Endothelial cell of umbilical vein (primary cell): Measurements from ENCODE around the gene FBXO24. TPM values are rescaled to one million over a fixed set of nuclear protein-coding genes. Genes with fewer than 3 reads are reported as not detected.
A peak's percentile ranks its signal among the peaks of the same experiment; 100 is the strongest.

Source experiments
- BruUV-seq: library from RNA; stranded (reverse); fragments of 400-500 nt; replicated peaks from 2 replicates; lab custom pipeline; 2021; lab: Mats Ljungman, UMichigan
- CTCF ChIA-PET: fragments of 300-600, 350-600 bp; sonication (Branson Sonifier 250); formaldehyde crosslinking; loops from one replicate; lab custom pipeline; 2021; ENCODE audit warnings: antibody characterized with exemption, inconsistent platforms; lab: Charles Lee
- POLR2A ChIA-PET: fragments of 300-600, 350-600 bp; sonication (Branson Sonifier 250); formaldehyde crosslinking; loops from one replicate; lab custom pipeline; 2021; ENCODE audit warnings: antibody characterized with exemption, inconsistent platforms; lab: Charles Lee
- DNase-seq: peaks from one replicate; pipeline ENCODE4 v3.0.0-alpha.2; 2011; ENCODE audit warnings: low read depth, low spot score
- FAIRE-seq: peaks from 2 replicates; lab custom pipeline; 2011; peaks lifted over from hg19 to GRCh38; lab: Jason Lieb, UNC
- H2AFZ ChIP-seq: 2 replicates; pipeline ENCODE4 v1.6.0; 2012; ENCODE audit warnings: low read depth, low read length, control low read depth, inconsistent platforms
- H3K27ac ChIP-seq: 2 replicates; pipeline ENCODE4 v1.5.1; 2011; ENCODE audit warnings: low read depth, mild to moderate bottlenecking, control low read depth, low read length, moderate library complexity; ENCODE audit not compliant: insufficient read depth
- H3K27me3 ChIP-seq, 2 experiments: 2 replicates each; pipeline versions ENCODE4 v1.6.0 to v1.6.1; 2011; ENCODE audit warnings: low read length in 2 of 2, mixed read lengths in 1 of 2; ENCODE audit not compliant: control insufficient read depth in 2 of 2, insufficient read depth in 2 of 2
- H3K36me3 ChIP-seq, 2 experiments: 2 replicates in 1 of 2; 3 replicates in 1 of 2; pipeline ENCODE4 v1.5.1; 2011; ENCODE audit warnings: low read length in 2 of 2, mild to moderate bottlenecking in 1 of 2, moderate library complexity in 1 of 2; ENCODE audit not compliant: control insufficient read depth in 2 of 2, insufficient read depth in 2 of 2; ENCODE audit errors: extremely low read depth in 1 of 2
- H3K4me1 ChIP-seq: 3 replicates; pipeline ENCODE4 v1.5.1; 2011; ENCODE audit warnings: mild to moderate bottlenecking, low read length; ENCODE audit not compliant: control insufficient read depth, insufficient read depth; ENCODE audit errors: extremely low read depth
- H3K4me2 ChIP-seq: 2 replicates; pipeline ENCODE4 v1.6.1; 2011; ENCODE audit warnings: low read length, control low read depth, mixed read lengths; ENCODE audit not compliant: insufficient read depth
- H3K4me3 ChIP-seq, 3 experiments: fragments of 200-600 bp in 1 of 3; sonication (generic), shearing (Covaris generic) in 1 of 3; replicated peaks in 1 of 3; 2 replicates each; pipeline ENCODE4 v1.5.1; 2011 to 2016; ENCODE audit warnings: control low read depth in 3 of 3, low read length in 3 of 3, mild to moderate bottlenecking in 2 of 3, inconsistent platforms in 1 of 3, low read depth in 1 of 3, moderate library complexity in 1 of 3; ENCODE audit not compliant: insufficient read depth in 1 of 3
- H3K79me2 ChIP-seq: 2 replicates; pipeline ENCODE4 v1.6.0; 2012; ENCODE audit warnings: low read length, inconsistent platforms; ENCODE audit not compliant: control insufficient read depth, insufficient read depth
- H3K9ac ChIP-seq: replicated peaks from 2 replicates; pipeline ENCODE3; 2011; ENCODE audit warnings: low read length, control low read depth; ENCODE audit not compliant: insufficient read depth; ENCODE audit errors: extremely low read depth
- H3K9me1 ChIP-seq: replicated peaks from 3 replicates; pipeline ENCODE4 v1.6.0; 2011; ENCODE audit warnings: mild to moderate bottlenecking, low read length; ENCODE audit not compliant: control insufficient read depth, insufficient read depth; ENCODE audit errors: extremely low read depth
- H3K9me3 ChIP-seq: replicated peaks from 2 replicates; pipeline ENCODE4 v1.5.1; 2012; ENCODE audit warnings: low read length, inconsistent platforms; ENCODE audit not compliant: control insufficient read depth, insufficient read depth
- H4K20me1 ChIP-seq: replicated peaks from 2 replicates; pipeline ENCODE3; 2011; ENCODE audit warnings: mild to moderate bottlenecking, low read length; ENCODE audit not compliant: control insufficient read depth, insufficient read depth; ENCODE audit errors: extremely low read depth
- CTCF ChIP-seq, 2 donors: IDR thresholded peaks; 1 replicate in 1 of 2; 2 replicates in 1 of 2; pipeline ENCODE4 v1.5.1; 2011; ENCODE audit warnings: low read length in 2 of 2, mild to moderate bottlenecking in 2 of 2, moderate library complexity in 2 of 2, control low read depth in 1 of 2, inconsistent platforms in 1 of 2, low read depth in 1 of 2; ENCODE audit not compliant: insufficient read depth in 1 of 2; ENCODE audit errors: extremely low read depth in 1 of 2
- JUN ChIP-seq: IDR thresholded peaks from 2 replicates; pipeline ENCODE4 v1.6.1; 2011; ENCODE audit warnings: borderline replicate concordance, low read depth; ENCODE audit not compliant: insufficient read length, insufficient read depth
- dilution Hi-C: fragments of 300-500 bp; cut with MboI; formaldehyde crosslinking; loops from one replicate; pipeline ENCODE4 v1.15.0; 2019; ENCODE audit warnings: low sequenced_read_pairs; ENCODE audit not compliant: extremely low pct_ligation_motif_present
- intact Hi-C: fragments of 100-400 bp; cut with micrococcal nuclease; formaldehyde crosslinking; loops from one replicate; pipeline ENCODE4 v1.10.0; 2022
- polyA plus RNA-seq, 4 experiments: library from polyadenylated mRNA; depleted of rRNA in 3 of 4; stranded (reverse) in 3 of 4; unstranded in 1 of 4; fragments of >200 nt; gene quantifications; 2 replicates each; pipeline versions ENCODE4 v1.2.1 to v1.2.3, GENCODE V29; 2011 to 2012; ENCODE audit warnings: missing spikeins in 1 of 4
- total RNA-seq: library from RNA; stranded (reverse); gene quantifications from 2 replicates; pipeline ENCODE4 v1.2.3, GENCODE V29; 2021

The FBXO24 gene
- total and polyA plus RNA-seq, 2 donors (not counting 3 experiments of a cell fraction or from before 2014, with no cell fraction given) = 0.37 to 0.38 TPM

GRCh38 chr7:100573691-100574361, 12.3 kb upstream of the FBXO24 start, which contains the start of gene SAP25:
Gene SAP25 (minus strand): TSS chr7:100573900. CDS start chr7:100573742, 158 bp downstream.
- Histone ChIP-seq H4K20me1 (no peaks in the 10 kb centered on the region), H3K9ac (no peak within 1 kb of the TSS), H3K27me3 (no peaks in the 10 kb centered on the region), H3K9me1 (no peaks in the 10 kb centered on the region), H3K36me3 (peaks cover 6 to 31% of the 10 kb centered on the region in 2 experiments), H2AFZ (no peak within 1 kb of the TSS), H3K4me1 (peaks cover 11% of the 10 kb centered on the region), H3K79me2 (no peaks in the 10 kb centered on the region), H3K4me3 (no peak within 1 kb of the TSS), H3K4me2 (no peak within 1 kb of the TSS), H3K9me3 (no peaks in the 10 kb centered on the region), H3K27ac (no peak within 1 kb of the TSS)
- dilution Hi-C loops = no loop called here
- FAIRE-seq (no peak), DNase-seq (no peak)
- TF ChIP-seq CTCF (IDR thresholded peaks at IDR 0.05; ENCODE audit: extremely low read depth in 1 of 2, insufficient read depth in 1 of 2, low read depth in 1 of 2, low read length in 2 of 2) = peak in 1 of 2 donors; percentile 7
- no peak for TF ChIP-seq JUN
- intact Hi-C loops = no loop called here
- POLR2A ChIA-PET = no interaction called here
- no TSS peak for BruUV-seq
- CTCF ChIA-PET = no interaction called here
